HG03139 (cell line): ENCODE data around the gene SENP7.
"Not testable (repeated sequence)": the region's sequence is repeated elsewhere in the genome, so short reads cannot be mapped to it uniquely, and the experiment has no call there.

ENCODE experiments used
- ATAC-seq: cut with Tn5 transposase; IDR thresholded peaks from one replicate; pipeline ENCODE4 v1.9.1; 2021; ENCODE audit not compliant: unreplicated experiment

SENP7 gene

GRCh38 chr3:101464235-101464634 is 48.8 kb downstream of the SENP7 start:
- ATAC-seq, result no peak

GRCh38 chr3:101461451-101461850 is 51.6 kb downstream of the SENP7 start:
- ATAC-seq, result no peak

- ATAC-seq, result no peak
Observed at GRCh38 chr3:101458387-101458786, 54.6 kb downstream of the SENP7 start.

GRCh38 chr3:101454629-101455028 is 58.4 kb downstream of the SENP7 start:
- ATAC-seq, result no peak

- no peak for ATAC-seq
Observed at GRCh38 chr3:101453961-101454360, 59.1 kb downstream of the SENP7 start.

- not testable (repeated sequence) for ATAC-seq
Observed at GRCh38 chr3:101438641-101439040, 74.4 kb downstream of the SENP7 start.

GRCh38 chr3:101433652-101434051 is 79.4 kb downstream of the SENP7 start:
- ATAC-seq, result no peak

- ATAC-seq, result no peak
Observed at GRCh38 chr3:101423984-101424888, 88.8 kb downstream of the SENP7 start.

GRCh38 chr3:101418851-101419250 is 94.2 kb downstream of the SENP7 start:
- ATAC-seq, result no peak

- ATAC-seq, result no peak
Observed at GRCh38 chr3:101414121-101414520, 98.9 kb downstream of the SENP7 start.

GRCh38 chr3:101413656-101414055 is 99.4 kb downstream of the SENP7 start:
- ATAC-seq, result no peak

- ATAC-seq, result no peak
Observed at GRCh38 chr3:101391413-101391950, 121.5 kb downstream of the SENP7 start.

GRCh38 chr3:101388706-101389105 is 124.3 kb downstream of the SENP7 start:
- ATAC-seq, result no peak

- ATAC-seq, result no peak
Observed at GRCh38 chr3:101387351-101387750, 125.7 kb downstream of the SENP7 start.

- no peak for ATAC-seq
Observed at GRCh38 chr3:101384426-101384825, 128.6 kb downstream of the SENP7 start.

- no peak for ATAC-seq
Observed at GRCh38 chr3:101383656-101384055, 129.4 kb downstream of the SENP7 start.

GRCh38 chr3:101383156-101383575 is 129.8 kb downstream of the SENP7 start:
- ATAC-seq, result no peak

GRCh38 chr3:101381809-101382208 is 131.2 kb downstream of the SENP7 start:
- no peak for ATAC-seq

GRCh38 chr3:101379658-101380376 is 133.2 kb downstream of the SENP7 start:
- ATAC-seq, result peak; percentile 94

- no peak for ATAC-seq
Observed at GRCh38 chr3:101377796-101378195, 135.2 kb downstream of the SENP7 start.

- ATAC-seq, result no peak
Observed at GRCh38 chr3:101377209-101377608, 135.8 kb downstream of the SENP7 start.

- no peak for ATAC-seq
Observed at GRCh38 chr3:101375586-101375985, 137.4 kb downstream of the SENP7 start.
